Measurements from ENCODE around the gene PLEKHF1. TPM values are rescaled to one million over a fixed set of nuclear protein-coding genes. Genes with fewer than 3 reads are reported as not detected.

The PLEKHF1 gene, protein sequence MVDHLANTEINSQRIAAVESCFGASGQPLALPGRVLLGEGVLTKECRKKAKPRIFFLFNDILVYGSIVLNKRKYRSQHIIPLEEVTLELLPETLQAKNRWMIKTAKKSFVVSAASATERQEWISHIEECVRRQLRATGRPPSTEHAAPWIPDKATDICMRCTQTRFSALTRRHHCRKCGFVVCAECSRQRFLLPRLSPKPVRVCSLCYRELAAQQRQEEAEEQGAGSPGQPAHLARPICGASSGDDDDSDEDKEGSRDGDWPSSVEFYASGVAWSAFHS
- 7.4 and 8.3 TPM in 2 replicates for total RNA-seq

GRCh38 chr19:29665215-29665825 lies at the start of gene PLEKHF1:
PLEKHF1 (plus strand) TSS chr19:29665461; CDS start chr19:29673840, 8,379 bp downstream.

DNA sequence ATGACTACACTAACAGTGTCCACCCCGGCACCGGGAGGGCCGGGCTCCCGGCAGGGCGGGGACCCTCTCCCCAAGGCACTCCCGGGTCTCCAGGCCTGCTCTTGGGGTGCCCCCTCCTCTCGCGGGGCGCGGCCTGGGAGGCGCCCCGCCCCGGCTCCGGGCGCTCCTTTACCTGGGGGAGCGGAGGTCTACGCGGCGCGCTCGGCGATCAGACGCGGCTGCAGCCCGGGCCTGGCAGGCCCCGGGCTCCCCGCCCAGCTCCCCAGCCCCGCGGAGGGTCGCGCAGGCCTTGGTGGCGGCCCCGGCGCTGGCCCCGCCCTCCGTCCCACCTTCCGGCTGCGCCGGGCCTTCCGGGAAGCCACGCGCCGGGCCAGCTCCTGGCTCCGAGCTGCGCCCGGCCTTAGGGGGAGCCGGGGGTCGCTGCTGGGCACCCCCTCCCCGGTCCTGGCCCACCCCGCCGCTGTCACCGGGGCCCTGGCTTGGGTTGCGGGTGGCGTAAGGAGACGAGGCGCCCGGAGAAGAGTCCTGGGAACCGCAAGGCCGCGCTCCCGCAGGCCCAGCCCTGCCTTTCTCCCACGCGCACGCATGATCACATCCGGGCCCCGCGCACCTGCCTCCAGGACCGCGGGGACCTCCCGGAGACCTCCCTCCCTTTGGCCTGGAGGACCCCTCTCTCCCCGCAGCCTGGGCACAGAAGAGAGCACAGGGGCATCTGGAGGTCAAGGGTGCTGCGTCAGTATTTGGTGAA lies 49.9 kb downstream of the PLEKHF1 start, which contains the start of gene C19orf12:
Gene C19orf12 (minus strand): TSS at position 309 of the 748 bp plus-strand sequence. CDS start 6,848 bp downstream, outside the sequence.

Other genes starting within 250 kb of the PLEKHF1 start
- not detected in 2 replicates for gene VSTM2B, start 139.5 kb upstream of the PLEKHF1 start, total RNA-seq
- gene POP4, start 59.2 kb upstream of the PLEKHF1 start, total RNA-seq, result 89.0 and 111 TPM in 2 replicates
- 11.7 and 17.2 TPM in 2 replicates for gene C19orf12, start 49.8 kb downstream of the PLEKHF1 start, total RNA-seq
- 6.5 and 7.3 TPM in 2 replicates for gene CCNE1, start 146.5 kb downstream of the PLEKHF1 start, total RNA-seq